Thymus (tissue), 11 donors: Measurements from ENCODE around the gene RBM38. TPM values are rescaled to one million over a fixed set of nuclear protein-coding genes. Genes with fewer than 3 reads are reported as not detected.

Source experiments
- DNase-seq, 9 donors: peaks; one replicate each; pipeline ENCODE4 v3.0.0-alpha.2; 2013; ENCODE audit warnings: low spot score in 9 of 9, low read depth in 6 of 9, missing footprints in 1 of 9
- H3K27ac ChIP-seq, 2 donors: one replicate each; pipeline ENCODE4 v1.5.1; 2013; ENCODE audit warnings: control low read depth in 1 of 2, low read depth in 1 of 2, low read length in 1 of 2, mild to moderate bottlenecking in 1 of 2, moderate library complexity in 1 of 2
- H3K27me3 ChIP-seq, 2 donors: one replicate each; pipeline ENCODE4 v1.5.1; 2013; ENCODE audit warnings: low read length in 1 of 2; ENCODE audit not compliant: control insufficient read depth in 2 of 2, insufficient read depth in 1 of 2
- H3K36me3 ChIP-seq, 2 donors: one replicate each; pipeline ENCODE4 v1.5.1; 2013; ENCODE audit warnings: low read length in 1 of 2, mild to moderate bottlenecking in 1 of 2, moderate library complexity in 1 of 2; ENCODE audit not compliant: control insufficient read depth in 2 of 2, insufficient read depth in 2 of 2
- H3K4me1 ChIP-seq, 2 donors: one replicate each; pipeline ENCODE4 v1.5.1; 2013; ENCODE audit warnings: low read length in 2 of 2; ENCODE audit not compliant: control insufficient read depth in 2 of 2, insufficient read depth in 2 of 2
- H3K4me3 ChIP-seq, 2 donors: one replicate each; pipeline ENCODE4 v1.5.1; 2013; ENCODE audit warnings: low read length in 2 of 2, control low read depth in 1 of 2, mild to moderate bottlenecking in 1 of 2
- H3K9me3 ChIP-seq, 2 donors: one replicate each; pipeline ENCODE4 v1.5.1; 2013; ENCODE audit warnings: low read length in 1 of 2, mild to moderate bottlenecking in 1 of 2; ENCODE audit not compliant: control insufficient read depth in 2 of 2, insufficient read depth in 1 of 2
- WGBS: extraction: QIAGEN DNeasy Blood & Tissue Kit; methylation state at CpG from one replicate; pipeline ENCODE4 v1.1.7; 2013; 5-methylcytosine and 5-hydroxymethylcytosine counted together
- polyA plus RNA-seq: library from polyadenylated mRNA; stranded (reverse); fragments of 200-250 nt; gene quantifications from one replicate; pipeline ENCODE4 v1.2.3, GENCODE V29; 2013
- total RNA-seq: library from RNA; stranded (reverse); fragments of 120-200 nt; gene quantifications from one replicate; pipeline ENCODE4 v1.2.4, GENCODE V29; 2013
- donor health status: healthy.

RBM38 gene
- total and polyA plus RNA-seq, 2 donors, result 49.2 to 84.6 TPM

- DNase-seq, result peak in 7 of 9 donors; percentile 75 to 97 (median 91)
- peaks cover 82 to 85% of the 10 kb centered on the region in 2 donors for H3K36me3 ChIP-seq
- H3K9me3 ChIP-seq, result no peaks in the 10 kb centered on the region
- WGBS, result 2% methylated on average over 27 of the region's 27 CpGs
- H3K4me1 ChIP-seq, result peaks cover 60 to 87% of the 10 kb centered on the region in 2 donors
- H3K4me3 ChIP-seq, result peak overlapping the region; percentile 41 to 43
- no peaks in the 10 kb centered on the region for H3K27me3 ChIP-seq
- peak overlapping the region; percentile 95 to 97 for H3K27ac ChIP-seq
Observed at GRCh38 chr20:57398231-57398821, 7.1 kb downstream of the RBM38 start.

GRCh38 chr20:57398901-57399535 lies 7.8 kb downstream of the RBM38 start:
- Histone ChIP-seq H3K4me3 (peak overlapping the region; percentile 41 to 43), H3K4me1 (peaks cover 54 to 81% of the 10 kb centered on the region in 2 donors), H3K9me3 (no peaks in the 10 kb centered on the region), H3K27ac (peak overlapping the region; percentile 95 to 97), H3K27me3 (no peaks in the 10 kb centered on the region), H3K36me3 (peaks cover 82 to 83% of the 10 kb centered on the region in 2 donors)
- DNase-seq, result no peak
- 88% methylated on average over 13 of the region's 13 CpGs for WGBS

GRCh38 chr20:57399587-57400155 lies 8.5 kb downstream of the RBM38 start:
- Histone ChIP-seq H3K27me3 (no peaks in the 10 kb centered on the region), H3K27ac (peak overlapping the region; percentile 95 to 97), H3K4me1 (peaks cover 47 to 74% of the 10 kb centered on the region in 2 donors), H3K4me3 (peak overlapping the region; percentile 41 to 43), H3K9me3 (no peaks in the 10 kb centered on the region), H3K36me3 (peaks cover 82 to 83% of the 10 kb centered on the region in 2 donors)
- no peak for DNase-seq
- 91% methylated on average over 21 of the region's 21 CpGs for WGBS

- 89% methylated on average over 11 of the region's 11 CpGs for WGBS
- Histone ChIP-seq H3K9me3 (no peaks in the 10 kb centered on the region), H3K27ac (peak overlapping the region in 1 of 2 donors; percentile 97), H3K27me3 (no peaks in the 10 kb centered on the region), H3K4me1 (peaks cover 42 to 68% of the 10 kb centered on the region in 2 donors), H3K4me3 (no peak overlapping the region), H3K36me3 (peaks cover 82 to 83% of the 10 kb centered on the region in 2 donors)
- DNase-seq, result no peak
Observed at GRCh38 chr20:57400231-57400701, 9.1 kb downstream of the RBM38 start.

GRCh38 chr20:57400821-57401564 lies 9.8 kb downstream of the RBM38 start:
- no peaks in the 10 kb centered on the region for H3K27me3 ChIP-seq
- H3K4me3 ChIP-seq, result no peak overlapping the region
- peak in 1 of 9 donors; percentile 44 for DNase-seq
- H3K27ac ChIP-seq, result no peak overlapping the region
- WGBS, result 87% methylated on average over 21 of the region's 21 CpGs
- H3K9me3 ChIP-seq, result no peaks in the 10 kb centered on the region
- H3K4me1 ChIP-seq, result peaks cover 35 to 61% of the 10 kb centered on the region in 2 donors
- peaks cover 82 to 83% of the 10 kb centered on the region in 2 donors for H3K36me3 ChIP-seq

GRCh38 chr20:57401565-57401918 lies 10.3 kb downstream of the RBM38 start:
- Histone ChIP-seq H3K27ac (no peak overlapping the region), H3K4me1 (peaks cover 33 to 55% of the 10 kb centered on the region in 2 donors), H3K4me3 (no peak overlapping the region), H3K36me3 (peaks cover 82 to 83% of the 10 kb centered on the region in 2 donors), H3K9me3 (no peaks in the 10 kb centered on the region), H3K27me3 (no peaks in the 10 kb centered on the region)
- DNase-seq, result no peak
- WGBS, result 97% methylated on average over 7 of the region's 7 CpGs

- WGBS, result 99% methylated on average over 32 of the region's 32 CpGs
- Histone ChIP-seq H3K9me3 (no peaks in the 10 kb centered on the region), H3K36me3 (peaks cover 78 to 83% of the 10 kb centered on the region in 2 donors), H3K27ac (no peak overlapping the region), H3K4me3 (no peak overlapping the region), H3K27me3 (no peaks in the 10 kb centered on the region), H3K4me1 (peaks cover 24 to 46% of the 10 kb centered on the region in 2 donors)
- no peak for DNase-seq
Observed at GRCh38 chr20:57402206-57403125, 11.3 kb downstream of the RBM38 start.

- Histone ChIP-seq H3K4me3 (no peak overlapping the region), H3K9me3 (no peaks in the 10 kb centered on the region), H3K27me3 (no peaks in the 10 kb centered on the region), H3K4me1 (peaks cover 21 to 39% of the 10 kb centered on the region in 2 donors), H3K36me3 (peaks cover 83 to 90% of the 10 kb centered on the region in 2 donors), H3K27ac (no peak overlapping the region)
- DNase-seq, result no peak
- WGBS, result 91% methylated on average over 10 of the region's 10 CpGs
Observed at GRCh38 chr20:57403216-57403615, 12.0 kb downstream of the RBM38 start.
